DOHH2 (cell line): ENCODE results near the gene TKT.

Experiments
- H3F3A ChIP-seq: fragments of 200-600 bp; sonication (generic), shearing (Covaris generic); 2 replicates; pipeline ENCODE4 v1.6.0; 2016; ENCODE audit warnings: antibody characterized with exemption, mild to moderate bottlenecking; ENCODE audit not compliant: control insufficient read depth, insufficient read depth
- H3K27ac ChIP-seq: fragments of 200-600 bp; sonication (generic); 2 replicates; pipeline ENCODE4 v1.5.1; 2014; ENCODE audit warnings: low read depth, mild to moderate bottlenecking, low read length, moderate library complexity
- H3K27me3 ChIP-seq: fragments of 200-600 bp; sonication (generic); 2 replicates; pipeline ENCODE4 v1.6.1; 2014; ENCODE audit warnings: mild to moderate bottlenecking, low read length, mixed read lengths; ENCODE audit not compliant: control insufficient read depth
- H3K36me3 ChIP-seq: fragments of 200-600 bp; sonication (generic); 2 replicates; pipeline ENCODE4 v1.6.1; 2014; ENCODE audit warnings: mild to moderate bottlenecking, low read length, moderate library complexity, mixed read lengths; ENCODE audit not compliant: control insufficient read depth
- H3K4me1 ChIP-seq: fragments of 200-600 bp; sonication (generic); 2 replicates; pipeline ENCODE4 v1.6.1; 2014; ENCODE audit warnings: mild to moderate bottlenecking, low read length, mixed read lengths; ENCODE audit not compliant: control insufficient read depth
- H3K4me2 ChIP-seq: fragments of 200-600 bp; sonication (generic); 2 replicates; pipeline ENCODE4 v1.6.0; 2014; ENCODE audit warnings: mild to moderate bottlenecking, low read length, moderate library complexity
- H3K4me3 ChIP-seq: fragments of 200-600 bp; sonication (generic); 2 replicates; pipeline ENCODE4 v1.5.1; 2014; ENCODE audit warnings: mild to moderate bottlenecking, low read length, mixed read lengths
- H3K79me2 ChIP-seq: fragments of 200-600 bp; sonication (generic); 2 replicates; pipeline ENCODE4 v1.6.1; 2014; ENCODE audit warnings: mild to moderate bottlenecking, low read length, mixed read lengths; ENCODE audit not compliant: control insufficient read depth
- H3K9me2 ChIP-seq: fragments of 200-600 bp; sonication (generic); replicated peaks from 2 replicates; pipeline ENCODE4 v1.6.1; 2014; ENCODE audit warnings: mild to moderate bottlenecking, low read length, mixed read lengths; ENCODE audit not compliant: control insufficient read depth
- H3K9me3 ChIP-seq: fragments of 200-600 bp; sonication (generic); 2 replicates; pipeline ENCODE4 v1.6.1; 2014; ENCODE audit warnings: antibody characterized with exemption, low read length, mixed read lengths; ENCODE audit not compliant: control insufficient read depth, insufficient read depth
- H4K20me1 ChIP-seq: fragments of 200-600 bp; sonication (generic); 2 replicates; pipeline ENCODE4 v1.6.0; 2014; ENCODE audit warnings: low read depth, mild to moderate bottlenecking, antibody characterized with exemption, low read length, moderate library complexity; ENCODE audit not compliant: control insufficient read depth, insufficient read depth
- EZH2phosphoT487 ChIP-seq: fragments of 200-600 bp; sonication (generic); IDR thresholded peaks from 2 replicates; pipeline ENCODE4 v1.6.1; 2017; ENCODE audit warnings: borderline replicate concordance, mild to moderate bottlenecking, antibody characterized with exemption, low read length, moderate library complexity, mixed read lengths
- TF ChIP-seq, protein P1 (sequence below): fragments of 200-600 bp; sonication (generic); IDR thresholded peaks from one replicate; pipeline ENCODE4 v1.5.1; 2014; ENCODE audit warnings: antibody characterized with exemption, mild to moderate bottlenecking, low read depth, low read length; ENCODE audit not compliant: poor library complexity, severe bottlenecking

TKT gene

DNA sequence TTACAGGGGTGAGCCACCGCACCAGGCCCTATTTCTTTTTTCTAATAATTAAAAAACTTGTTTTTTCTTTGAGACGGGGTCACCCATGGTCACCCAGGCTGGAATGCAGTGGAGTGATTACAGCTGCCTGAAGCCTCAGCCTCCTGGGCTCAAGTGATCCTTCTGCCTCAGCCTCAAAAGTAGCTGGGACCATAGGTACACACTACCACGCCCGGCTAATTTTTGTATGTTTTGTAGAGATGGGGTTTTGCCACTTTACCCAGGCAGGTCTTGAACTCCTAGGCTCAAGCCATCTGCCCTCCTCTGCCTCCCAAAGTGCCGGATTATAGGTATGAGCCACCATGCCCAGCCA, 858 bp upstream of the TKT start:
- no peak for TF ChIP-seq EZH2phosphoT487
- TF ChIP-seq, protein P1, sequence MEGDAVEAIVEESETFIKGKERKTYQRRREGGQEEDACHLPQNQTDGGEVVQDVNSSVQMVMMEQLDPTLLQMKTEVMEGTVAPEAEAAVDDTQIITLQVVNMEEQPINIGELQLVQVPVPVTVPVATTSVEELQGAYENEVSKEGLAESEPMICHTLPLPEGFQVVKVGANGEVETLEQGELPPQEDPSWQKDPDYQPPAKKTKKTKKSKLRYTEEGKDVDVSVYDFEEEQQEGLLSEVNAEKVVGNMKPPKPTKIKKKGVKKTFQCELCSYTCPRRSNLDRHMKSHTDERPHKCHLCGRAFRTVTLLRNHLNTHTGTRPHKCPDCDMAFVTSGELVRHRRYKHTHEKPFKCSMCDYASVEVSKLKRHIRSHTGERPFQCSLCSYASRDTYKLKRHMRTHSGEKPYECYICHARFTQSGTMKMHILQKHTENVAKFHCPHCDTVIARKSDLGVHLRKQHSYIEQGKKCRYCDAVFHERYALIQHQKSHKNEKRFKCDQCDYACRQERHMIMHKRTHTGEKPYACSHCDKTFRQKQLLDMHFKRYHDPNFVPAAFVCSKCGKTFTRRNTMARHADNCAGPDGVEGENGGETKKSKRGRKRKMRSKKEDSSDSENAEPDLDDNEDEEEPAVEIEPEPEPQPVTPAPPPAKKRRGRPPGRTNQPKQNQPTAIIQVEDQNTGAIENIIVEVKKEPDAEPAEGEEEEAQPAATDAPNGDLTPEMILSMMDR = no peak
- H3K27ac ChIP-seq = no peak overlapping the region

DNA sequence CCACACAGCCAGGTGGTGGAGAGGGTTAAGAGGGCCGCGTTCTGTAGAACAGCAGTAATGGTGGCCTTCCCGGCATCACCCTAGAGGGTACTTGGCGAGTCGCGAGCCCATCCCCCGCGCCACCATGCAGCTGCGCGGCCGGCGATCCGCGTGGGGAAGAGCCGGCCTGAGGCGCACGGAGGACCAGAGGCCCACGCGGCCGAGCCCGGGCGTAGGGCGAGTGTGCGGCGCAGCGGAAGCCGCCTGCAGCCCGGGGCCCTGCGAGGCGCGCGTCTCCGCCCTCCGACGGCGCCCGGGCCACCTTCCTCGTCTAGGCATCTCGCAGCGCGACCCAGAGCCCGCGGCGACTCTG, 423 bp downstream of the TKT start:
- no peak for TF ChIP-seq EZH2phosphoT487
- TF ChIP-seq, protein P1 = no peak
- H3F3A ChIP-seq = peaks cover 15% of the 10 kb centered on the region
- H3K4me3 ChIP-seq = peak overlapping the region; percentile 93
- no peaks in the 10 kb centered on the region for H3K9me3 ChIP-seq
- H3K27ac ChIP-seq = peak overlapping the region; percentile 92
- peaks cover 45% of the 10 kb centered on the region for H3K4me1 ChIP-seq
- peak overlapping the region; percentile 96 for H3K4me2 ChIP-seq
- H3K36me3 ChIP-seq = peaks cover 49% of the 10 kb centered on the region
- H3K9me2 ChIP-seq = no peaks in the 10 kb centered on the region
- no peaks in the 10 kb centered on the region for H3K27me3 ChIP-seq
- H4K20me1 ChIP-seq = peaks cover 37% of the 10 kb centered on the region
- H3K79me2 ChIP-seq = peaks cover 58% of the 10 kb centered on the region

More for the DNA sequence above, 858 bp upstream of the TKT start:
- Histone ChIP-seq H3K36me3 (peaks cover 39% of the 10 kb centered on the region), H3F3A (peaks cover 11% of the 10 kb centered on the region), H3K9me2 (no peaks in the 10 kb centered on the region), H3K79me2 (peaks cover 45% of the 10 kb centered on the region), H3K9me3 (no peaks in the 10 kb centered on the region), H3K4me2 (no peak overlapping the region), H3K27me3 (no peaks in the 10 kb centered on the region), H3K4me3 (no peak overlapping the region), H3K4me1 (peaks cover 35% of the 10 kb centered on the region), H4K20me1 (peaks cover 26% of the 10 kb centered on the region)

DNA sequence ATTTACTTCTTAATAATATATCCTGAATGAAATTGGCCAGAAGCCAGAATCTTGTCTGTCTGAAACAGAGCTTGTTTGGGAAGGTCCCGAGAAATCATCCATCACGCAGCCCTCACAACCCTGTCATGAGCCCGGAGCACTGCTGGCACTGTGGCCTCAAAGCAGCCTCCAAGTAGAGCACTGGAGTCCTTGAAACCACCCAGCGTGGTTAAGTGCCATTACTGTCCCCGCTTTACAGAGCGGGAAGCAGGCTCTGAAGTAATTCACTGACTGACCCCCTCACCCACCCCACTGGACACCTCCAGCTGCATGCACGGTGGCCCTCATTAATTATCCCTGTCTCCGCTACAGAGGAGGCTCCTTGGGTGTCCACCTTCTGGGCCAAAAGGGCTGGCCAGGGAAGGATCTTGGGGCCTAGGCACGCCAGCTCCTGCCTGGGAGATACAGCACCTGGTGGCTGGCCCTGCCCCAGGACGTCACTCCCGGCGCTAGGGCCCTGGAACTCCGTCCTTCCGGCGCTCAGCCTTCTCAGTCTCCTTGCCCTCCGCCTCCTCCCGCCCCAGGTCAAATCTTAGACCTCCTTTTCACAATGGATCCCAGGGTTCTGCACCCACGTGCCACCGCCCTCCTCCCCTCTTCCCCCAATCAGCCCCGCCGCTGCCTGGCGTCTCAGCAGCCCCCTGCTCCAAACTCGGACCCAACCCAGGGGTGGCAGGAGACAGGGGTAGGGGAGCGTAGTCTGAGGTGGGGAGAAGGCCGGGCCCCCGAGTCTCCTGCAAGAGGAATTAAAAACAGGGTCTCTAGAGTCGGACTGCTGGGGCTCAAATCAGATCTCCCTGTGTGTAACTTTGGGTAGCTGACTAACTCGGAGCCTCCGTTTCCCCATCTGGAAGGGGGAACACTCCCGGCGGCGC, 1.1 kb downstream of the TKT start:
- Histone ChIP-seq H3K9me2 (no peaks in the 10 kb centered on the region), H3K36me3 (peaks cover 50% of the 10 kb centered on the region), H4K20me1 (peaks cover 38% of the 10 kb centered on the region), H3F3A (peaks cover 21% of the 10 kb centered on the region), H3K4me3 (peak overlapping the region; percentile 93), H3K4me1 (peaks cover 51% of the 10 kb centered on the region), H3K79me2 (peaks cover 64% of the 10 kb centered on the region), H3K9me3 (no peaks in the 10 kb centered on the region), H3K4me2 (peak overlapping the region; percentile 96), H3K27ac (peak overlapping the region; percentile 92), H3K27me3 (no peaks in the 10 kb centered on the region)
- TF ChIP-seq, protein P1 = no peak
- no peak for TF ChIP-seq EZH2phosphoT487
